DMS 273 (cell line): Measurements from ENCODE around the gene WDSUB1.
A peak's percentile ranks its signal among the peaks of the same experiment; 100 is the strongest.

Experiments
- DNase-seq: peaks from one replicate; lab custom pipeline; 2025; ENCODE audit not compliant: unreplicated experiment; lab: John Stamatoyannopoulos, UW

The WDSUB1 gene

GRCh38 chr2:159225025-159226016 is 61.2 kb downstream of the WDSUB1 start:
- DNase-seq: no peak

GRCh38 chr2:159224061-159224813 is 62.3 kb downstream of the WDSUB1 start:
- no peak for DNase-seq

GRCh38 chr2:159219394-159219998 is 67.0 kb downstream of the WDSUB1 start:
- DNase-seq: no peak

- no peak for DNase-seq
Observed at GRCh38 chr2:159218389-159218788, 68.1 kb downstream of the WDSUB1 start.

- DNase-seq: no peak
Observed at GRCh38 chr2:159217676-159218075, 68.8 kb downstream of the WDSUB1 start.

GRCh38 chr2:159215116-159215515 is 71.4 kb downstream of the WDSUB1 start:
- no peak for DNase-seq

- peak; percentile 11 for DNase-seq
Observed at GRCh38 chr2:159214325-159214865, 72.1 kb downstream of the WDSUB1 start.

GRCh38 chr2:159213296-159213695 is 73.2 kb downstream of the WDSUB1 start:
- no peak for DNase-seq

- no peak for DNase-seq
Observed at GRCh38 chr2:159211447-159212396, 74.8 kb downstream of the WDSUB1 start.

GRCh38 chr2:159209341-159210306 is 76.9 kb downstream of the WDSUB1 start:
- no peak for DNase-seq

- peak; percentile 14 for DNase-seq
Observed at GRCh38 chr2:159208438-159208837, 78.1 kb downstream of the WDSUB1 start.

GRCh38 chr2:159206736-159207380 is 79.6 kb downstream of the WDSUB1 start:
- DNase-seq: no peak

GRCh38 chr2:159204381-159205144 is 81.9 kb downstream of the WDSUB1 start:
- DNase-seq: no peak

- DNase-seq: peak; percentile 94
Observed at GRCh38 chr2:159202568-159203071, 83.9 kb downstream of the WDSUB1 start.

GRCh38 chr2:159201360-159202063 is 85.0 kb downstream of the WDSUB1 start:
- no peak for DNase-seq

- no peak for DNase-seq
Observed at GRCh38 chr2:159200498-159200897, 86.0 kb downstream of the WDSUB1 start.
